Hepatic stellate cell (primary cell): ENCODE data around the gene CCDC183.

Experiments
- DNase-seq: peaks from one replicate; pipeline ENCODE4 v3.0.0; 2011; ENCODE audit warnings: low spot score

Gene CCDC183

GRCh38 chr9:136849960-136850865 is 54.1 kb downstream of the CCDC183 start:
- DNase-seq: no peak

- DNase-seq: no peak
Measured at GRCh38 chr9:136850866-136851775, 55.0 kb downstream of the CCDC183 start.

GRCh38 chr9:136851941-136852663 is 56.0 kb downstream of the CCDC183 start, which contains the start of gene MAMDC4:
TSS of gene MAMDC4 (plus strand) at chr9:136852346. CDS start at chr9:136852417, 71 bp downstream.
- DNase-seq: no peak

GRCh38 chr9:136852664-136853595 is 56.8 kb downstream of the CCDC183 start:
- DNase-seq: no peak

- no peak for DNase-seq
Measured at GRCh38 chr9:136853596-136854112, 57.5 kb downstream of the CCDC183 start.

- no peak for DNase-seq
Measured at GRCh38 chr9:136854113-136854841, 58.1 kb downstream of the CCDC183 start.

- no peak for DNase-seq
Measured at GRCh38 chr9:136854842-136855460, 58.8 kb downstream of the CCDC183 start.

GRCh38 chr9:136855461-136856078 is 59.4 kb downstream of the CCDC183 start:
- DNase-seq: no peak

GRCh38 chr9:136856079-136856476 is 59.9 kb downstream of the CCDC183 start:
- no peak for DNase-seq

GRCh38 chr9:136856541-136857141 is 60.5 kb downstream of the CCDC183 start:
- no peak for DNase-seq

- no peak for DNase-seq
Measured at GRCh38 chr9:136857166-136857565, 61.0 kb downstream of the CCDC183 start.
